ENCODE results near the gene PALS2.

- TF ChIP-seq GATA2 (IDR thresholded peaks at IDR 0.05; ENCODE audit: low read depth, low read length): no peak
- no peak for TF ChIP-seq GATA3 (IDR thresholded peaks at IDR 0.05; ENCODE audit: low read depth, low read length)
Observed at GRCh38 chr7:24582166-24582565, 8.9 kb downstream of the PALS2 start.

Measured in SH-SY5Y (cell line).